IMR-90 (cell line): ENCODE results near the gene TMC3. TPM values are rescaled to one million over a fixed set of nuclear protein-coding genes. Genes with fewer than 3 reads are reported as not detected.
A peak's percentile ranks its signal among the peaks of the same experiment; 100 is the strongest.

Source experiments
- ATAC-seq: fragments of 200-7000 bp; cut with Tn5 transposase; 2 replicates; pipeline ENCODE4 v1.9.1; 2020; ENCODE audit warnings: low read depth, mild to moderate bottlenecking, moderate library complexity
- BruUV-seq: library from RNA; stranded (reverse); fragments of 400-500 nt; replicated peaks from 2 replicates; lab custom pipeline; 2021; lab: Mats Ljungman, UMichigan
- CTCF ChIA-PET: fragments of 300-600 bp; formaldehyde crosslinking; extraction: SDS; loops from one replicate; lab custom pipeline; 2021; ENCODE audit warnings: antibody characterized with exemption; lab: Yijun Ruan, JAX
- POLR2A ChIA-PET: fragments of 300-600 bp; sonication (Branson Sonifier 250); formaldehyde crosslinking; loops from one replicate; lab custom pipeline; 2022; ENCODE audit warnings: antibody characterized with exemption; ENCODE audit not compliant: unreplicated experiment; lab: Charles Lee
- DNase-seq: peaks from one replicate; pipeline ENCODE4 v3.0.0; 2013
- H2AFZ ChIP-seq: replicated peaks from 2 replicates; pipeline ENCODE3; 2013; ENCODE audit warnings: low read length, mild to moderate bottlenecking; ENCODE audit not compliant: poor library complexity
- H2AK5ac ChIP-seq: 2 replicates; pipeline ENCODE4 v1.6.1; 2013; ENCODE audit warnings: low read depth, low read length, inconsistent platforms
- H2AK9ac ChIP-seq: replicated peaks from 2 replicates; pipeline ENCODE3; 2013; ENCODE audit warnings: mild to moderate bottlenecking, low read depth, low read length, moderate library complexity; ENCODE audit not compliant: poor library complexity
- H2BK120ac ChIP-seq: 2 replicates; pipeline ENCODE4 v1.6.1; 2013; ENCODE audit warnings: low read depth, low read length, inconsistent platforms
- H2BK15ac ChIP-seq: 3 replicates; pipeline ENCODE4 v1.6.1; 2013; ENCODE audit warnings: low read depth, low read length, inconsistent platforms
- H2BK20ac ChIP-seq: 2 replicates; pipeline ENCODE4 v1.6.1; 2013; ENCODE audit warnings: low read depth, mild to moderate bottlenecking, inconsistent platforms, low read length, moderate library complexity
- H2BK5ac ChIP-seq: 2 replicates; pipeline ENCODE4 v1.6.1; 2013; ENCODE audit warnings: mild to moderate bottlenecking, low read depth, low read length, inconsistent platforms; ENCODE audit not compliant: poor library complexity, severe bottlenecking
- H3K14ac ChIP-seq: replicated peaks from 2 replicates; pipeline ENCODE4 v1.6.1; 2013; ENCODE audit warnings: low read depth, low read length, inconsistent platforms
- H3K18ac ChIP-seq: 2 replicates; pipeline ENCODE4 v1.6.1; 2013; ENCODE audit warnings: low read depth, low read length, control low read depth
- H3K23ac ChIP-seq: 2 replicates; pipeline ENCODE4 v1.6.1; 2013; ENCODE audit warnings: low read depth, low read length, inconsistent platforms
- H3K27ac ChIP-seq: 2 replicates; pipeline ENCODE4 v1.5.1; 2013; ENCODE audit warnings: mild to moderate bottlenecking, control low read depth, low read length; ENCODE audit not compliant: insufficient read depth
- H3K27me3 ChIP-seq: 2 replicates; pipeline ENCODE4 v1.6.1; 2013; ENCODE audit warnings: low read length; ENCODE audit not compliant: control insufficient read depth, insufficient read depth
- H3K36me3 ChIP-seq: 2 replicates; pipeline ENCODE4 v1.6.1; 2013; ENCODE audit warnings: low read length, mixed read lengths; ENCODE audit not compliant: control insufficient read depth, insufficient read depth
- H3K4ac ChIP-seq: 2 replicates; pipeline ENCODE4 v1.6.1; 2013; ENCODE audit warnings: low read depth, low read length, inconsistent platforms
- H3K4me1 ChIP-seq: 2 replicates; pipeline ENCODE4 v1.6.1; 2013; ENCODE audit warnings: low read length, mixed read lengths; ENCODE audit not compliant: control insufficient read depth, insufficient read depth
- H3K4me2 ChIP-seq: 2 replicates; pipeline ENCODE4 v1.6.1; 2013; ENCODE audit warnings: low read depth, mild to moderate bottlenecking, control low read depth, low read length, moderate library complexity
- H3K4me3 ChIP-seq: 2 replicates; pipeline ENCODE4 v1.5.1; 2013; ENCODE audit warnings: low read depth, mild to moderate bottlenecking, control low read depth, low read length, moderate library complexity; ENCODE audit not compliant: insufficient read depth
- H3K56ac ChIP-seq: 2 replicates; pipeline ENCODE4 v1.6.1; 2013; ENCODE audit warnings: low read length, inconsistent platforms; ENCODE audit not compliant: insufficient read depth; ENCODE audit errors: extremely low read depth
- H3K79me1 ChIP-seq, 2 experiments: 2 replicates each; pipeline ENCODE4 v1.6.1; 2013; ENCODE audit warnings: low read length in 2 of 2, inconsistent platforms in 1 of 2, low read depth in 1 of 2
- H3K9ac ChIP-seq: 2 replicates; pipeline ENCODE4 v1.6.1; 2013; ENCODE audit warnings: low read depth, low read length, control low read depth
- H3K9me1 ChIP-seq: 2 replicates; pipeline ENCODE4 v1.6.1; 2013; ENCODE audit warnings: low read length, inconsistent platforms; ENCODE audit not compliant: insufficient read depth
- H3K9me3 ChIP-seq: 2 replicates; pipeline ENCODE4 v1.6.1; 2013; ENCODE audit warnings: low read length; ENCODE audit not compliant: control insufficient read depth, insufficient read depth
- H4K20me1 ChIP-seq: 2 replicates; pipeline ENCODE4 v1.6.1; 2013; ENCODE audit warnings: low read length, inconsistent platforms; ENCODE audit not compliant: insufficient read depth
- H4K5ac ChIP-seq: 2 replicates; pipeline ENCODE4 v1.6.1; 2013; ENCODE audit warnings: mild to moderate bottlenecking, low read depth, low read length, control low read depth
- H4K8ac ChIP-seq, 2 experiments: 2 replicates each; pipeline ENCODE4 v1.6.1; 2013; ENCODE audit warnings: low read depth in 2 of 2, low read length in 2 of 2, control low read depth in 1 of 2, inconsistent platforms in 1 of 2
- H4K91ac ChIP-seq: 2 replicates; pipeline ENCODE4 v1.6.1; 2013; ENCODE audit warnings: low read depth, low read length, inconsistent platforms; ENCODE audit not compliant: insufficient read depth
- BHLHE40 ChIP-seq: fragments of 150-350 bp; IDR thresholded peaks from 2 replicates; pipeline ENCODE4 v1.6.1; 2016; ENCODE audit warnings: mild to moderate bottlenecking, low read depth, low read length
- CEBPB ChIP-seq: IDR thresholded peaks from 2 replicates; pipeline ENCODE4 v1.6.1; 2012; ENCODE audit warnings: low read depth, low read length, improper control_type of control experiment
- CHD1 ChIP-seq: IDR thresholded peaks from 2 replicates; pipeline ENCODE4 v1.6.1; 2012; ENCODE audit warnings: low read depth, low read length, improper control_type of control experiment
- CTCF ChIP-seq: conservative IDR thresholded peaks from 2 replicates; pipeline ENCODE4 v1.5.1; 2012; ENCODE audit warnings: mild to moderate bottlenecking, low read depth, low read length, improper control_type of control experiment
- ELK1 ChIP-seq: fragments of 150-350 bp; IDR thresholded peaks from 2 replicates; pipeline ENCODE4 v1.6.1; 2016; ENCODE audit warnings: low read depth, mild to moderate bottlenecking, low read length, moderate library complexity, borderline replicate concordance
- FOS ChIP-seq: fragments of 150-350 bp; IDR thresholded peaks from 2 replicates; pipeline ENCODE4 v1.6.1; 2016; ENCODE audit warnings: low read depth, low read length
- MAFK ChIP-seq: IDR thresholded peaks from 2 replicates; pipeline ENCODE4 v1.6.1; 2012; ENCODE audit warnings: low read depth, low read length, improper control_type of control experiment
- MAZ ChIP-seq: IDR thresholded peaks from 2 replicates; pipeline ENCODE4 v1.6.1; 2012; ENCODE audit warnings: low read depth, mild to moderate bottlenecking, low read length, improper control_type of control experiment, moderate library complexity, borderline replicate concordance
- MXI1 ChIP-seq: IDR thresholded peaks from 2 replicates; pipeline ENCODE4 v1.6.1; 2012; ENCODE audit warnings: low read depth, mild to moderate bottlenecking, low read length, moderate library complexity, borderline replicate concordance
- NFE2L2 ChIP-seq: fragments of 150-350 bp; IDR thresholded peaks from 2 replicates; pipeline ENCODE4 v1.6.1; 2016; ENCODE audit warnings: low read depth, mild to moderate bottlenecking, low read length
- POLR2A ChIP-seq: IDR thresholded peaks from 2 replicates; pipeline ENCODE4 v1.6.1; 2012; ENCODE audit warnings: mild to moderate bottlenecking, low read depth, low read length
- RAD21 ChIP-seq: IDR thresholded peaks from 2 replicates; pipeline ENCODE4 v1.6.1; 2012; ENCODE audit warnings: low read length, improper control_type of control experiment
- RCOR1 ChIP-seq: IDR thresholded peaks from 2 replicates; pipeline ENCODE4 v1.6.1; 2012; ENCODE audit warnings: mild to moderate bottlenecking, low read length, improper control_type of control experiment; ENCODE audit not compliant: insufficient replicate concordance
- RFX5 ChIP-seq: IDR thresholded peaks from 2 replicates; pipeline ENCODE4 v1.8.0; 2012; ENCODE audit warnings: low read depth, mild to moderate bottlenecking, low read length, moderate library complexity
- SMC3 ChIP-seq: fragments of 150-350 bp; IDR thresholded peaks from 2 replicates; pipeline ENCODE4 v1.6.1; 2016; ENCODE audit warnings: low read depth, mild to moderate bottlenecking, antibody characterized with exemption, low read length, moderate library complexity
- USF2 ChIP-seq: fragments of 150-350 bp; IDR thresholded peaks from 2 replicates; pipeline ENCODE4 v1.6.1; 2017; ENCODE audit warnings: mild to moderate bottlenecking, antibody characterized with exemption, low read length, low read depth
- WGBS, 2 experiments: methylation state at CpG; one replicate each; pipeline versions ENCODE4 v1.1.5 to v1.1.7; 2013; ENCODE audit warnings: missing lambda C conversion rate in 2 of 2; ENCODE audit not compliant: insufficient read length in 1 of 2; ENCODE audit errors: extremely low coverage in 2 of 2; 5-methylcytosine and 5-hydroxymethylcytosine counted together
- dilution Hi-C: fragments of 300-500 bp; cut with HindIII; formaldehyde crosslinking; loops from one replicate; pipeline ENCODE4 v1.14.3; 2018; ENCODE audit warnings: low sequenced_read_pairs; ENCODE audit not compliant: unreplicated experiment
- in situ Hi-C: fragments of 300-500 bp; cut with MboI; formaldehyde crosslinking; loops from 3 replicates; pipeline ENCODE4 v1.14.3; 2019; ENCODE audit warnings: low sequenced_read_pairs, inconsistent platforms, mixed read lengths
- intact Hi-C: fragments of 100-400 bp; cut with micrococcal nuclease; formaldehyde crosslinking; loops from 2 replicates; pipeline ENCODE4 v1.10.0; 2022
- polyA plus RNA-seq, 3 experiments: library from polyadenylated mRNA; depleted of rRNA; stranded (reverse); fragments of >200 nt; gene quantifications; 2 replicates each; pipeline ENCODE4 v1.2.3, GENCODE V29; 2012; ENCODE audit warnings: low replicate concordance in 1 of 3
- total RNA-seq: library from RNA; depleted of rRNA; stranded (reverse); fragments of >200 nt; gene quantifications from 2 replicates; pipeline ENCODE4 v1.2.3, GENCODE V29; 2012

Gene TMC3
- total and polyA plus RNA-seq, 2 of the 4 experiments (the other 2 are of a cell fraction): not detected

GRCh38 chr15:81407718-81408117, 33.7 kb upstream of the TMC3 start:
- H3K4me1 ChIP-seq: no peaks in the 10 kb centered on the region
- H3K56ac ChIP-seq: no peak overlapping the region
- no peaks in the 10 kb centered on the region for H4K20me1 ChIP-seq
- no peak overlapping the region for H2BK120ac ChIP-seq
- H4K8ac ChIP-seq: no peak overlapping the region
- no peak for TF ChIP-seq CTCF
- no peak for TF ChIP-seq BHLHE40
- no peak for TF ChIP-seq NFE2L2
- no peak for TF ChIP-seq CEBPB
- TF ChIP-seq CHD1: no peak
- TF ChIP-seq SMC3: no peak
- no peak for TF ChIP-seq MAFK
- no peak for TF ChIP-seq RAD21
- TF ChIP-seq RFX5: no peak
- TF ChIP-seq ELK1: no peak
- no peak for TF ChIP-seq FOS
- TF ChIP-seq MAZ: no peak
- TF ChIP-seq RCOR1: no peak
- TF ChIP-seq USF2: no peak
- TF ChIP-seq MXI1: no peak
- no peak for TF ChIP-seq POLR2A
- H2AFZ ChIP-seq: no peak overlapping the region
- no peak overlapping the region for H3K4me3 ChIP-seq
- intact Hi-C loops: no loop called here
- H3K9me3 ChIP-seq: no peaks in the 10 kb centered on the region
- DNase-seq (no peak), ATAC-seq (peak; percentile 42)
- ChIA-PET CTCF (interaction anchor here (0.9 to 1.8 kb wide), 2 partner anchors 132 to 142 kb away, joined by 4 to 5 read pairs; no protein-coding TSS in a partner anchor), POLR2A (no interaction called here)
- no peaks in the 10 kb centered on the region for H3K36me3 ChIP-seq
- no peak overlapping the region for H2AK9ac ChIP-seq
- no TSS peak for BruUV-seq
- no peak overlapping the region for H2BK15ac ChIP-seq
- H3K23ac ChIP-seq: no peak overlapping the region
- H3K9me1 ChIP-seq: no peaks in the 10 kb centered on the region
- no peaks in the 10 kb centered on the region for H3K79me1 ChIP-seq
- no peak overlapping the region for H3K14ac ChIP-seq
- H3K27me3 ChIP-seq: peaks cover 14% of the 10 kb centered on the region
- H4K5ac ChIP-seq: no peak overlapping the region
- no peak overlapping the region for H4K91ac ChIP-seq
- H2AK5ac ChIP-seq: no peak overlapping the region
- no peak overlapping the region for H3K4me2 ChIP-seq
- no peak overlapping the region for H3K27ac ChIP-seq
- 30% methylated on average over 2 of the region's 10 CpGs; no CpG with 5 or more reads in 1 of the 2 experiments for WGBS, 2 experiments
- H3K9ac ChIP-seq: no peak overlapping the region
- no peak overlapping the region for H3K4ac ChIP-seq
- no peak overlapping the region for H2BK20ac ChIP-seq
- in situ Hi-C loops: no loop called here
- dilution Hi-C loops: no loop called here
- H3K18ac ChIP-seq: no peak overlapping the region
- no peak overlapping the region for H2BK5ac ChIP-seq
